DND-41 (cell line): ENCODE results near the gene VWC2L.

ENCODE experiments used
- EZH2 ChIP-seq: IDR thresholded peaks from 3 replicates; pipeline ENCODE4 v1.6.1; 2012; ENCODE audit warnings: borderline replicate concordance, low read depth, mild to moderate bottlenecking, moderate library complexity, low read length, inconsistent platforms; ENCODE audit not compliant: severe bottlenecking
- TF ChIP-seq, protein P1 (sequence below): IDR thresholded peaks from 2 replicates; pipeline ENCODE4 v1.5.1; 2012; ENCODE audit warnings: borderline replicate concordance, low read length, moderate library complexity, mild to moderate bottlenecking; ENCODE audit not compliant: poor library complexity, severe bottlenecking; ENCODE audit errors: extremely low read depth

DNA sequence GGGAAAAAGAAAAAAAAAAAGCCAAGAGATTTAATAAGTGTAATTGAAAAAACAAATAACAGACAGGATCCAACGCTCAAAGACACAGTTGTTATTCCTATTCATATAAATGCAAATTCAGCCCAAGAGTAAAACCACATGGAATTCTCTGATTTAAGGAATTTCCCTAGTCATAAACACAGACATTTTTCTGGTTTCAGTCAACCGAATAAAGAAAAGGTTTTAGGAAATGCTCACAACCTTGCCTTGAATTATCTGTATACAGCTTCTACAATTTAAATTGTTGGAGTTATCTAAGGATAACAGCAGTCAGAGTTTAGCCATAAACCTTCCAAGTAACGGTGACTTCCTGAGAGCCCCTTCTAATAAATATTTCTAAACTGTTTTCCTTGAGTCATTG lies 122.7 kb downstream of the VWC2L start:
- TF ChIP-seq, protein P1, sequence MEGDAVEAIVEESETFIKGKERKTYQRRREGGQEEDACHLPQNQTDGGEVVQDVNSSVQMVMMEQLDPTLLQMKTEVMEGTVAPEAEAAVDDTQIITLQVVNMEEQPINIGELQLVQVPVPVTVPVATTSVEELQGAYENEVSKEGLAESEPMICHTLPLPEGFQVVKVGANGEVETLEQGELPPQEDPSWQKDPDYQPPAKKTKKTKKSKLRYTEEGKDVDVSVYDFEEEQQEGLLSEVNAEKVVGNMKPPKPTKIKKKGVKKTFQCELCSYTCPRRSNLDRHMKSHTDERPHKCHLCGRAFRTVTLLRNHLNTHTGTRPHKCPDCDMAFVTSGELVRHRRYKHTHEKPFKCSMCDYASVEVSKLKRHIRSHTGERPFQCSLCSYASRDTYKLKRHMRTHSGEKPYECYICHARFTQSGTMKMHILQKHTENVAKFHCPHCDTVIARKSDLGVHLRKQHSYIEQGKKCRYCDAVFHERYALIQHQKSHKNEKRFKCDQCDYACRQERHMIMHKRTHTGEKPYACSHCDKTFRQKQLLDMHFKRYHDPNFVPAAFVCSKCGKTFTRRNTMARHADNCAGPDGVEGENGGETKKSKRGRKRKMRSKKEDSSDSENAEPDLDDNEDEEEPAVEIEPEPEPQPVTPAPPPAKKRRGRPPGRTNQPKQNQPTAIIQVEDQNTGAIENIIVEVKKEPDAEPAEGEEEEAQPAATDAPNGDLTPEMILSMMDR = no peak
- no peak for TF ChIP-seq EZH2
